Esophagus muscularis mucosa (tissue), 4 donors: ENCODE results near the gene IGFN1. TPM values are rescaled to one million over a fixed set of nuclear protein-coding genes. Genes with fewer than 3 reads are reported as not detected.

ENCODE experiments used
- DNase-seq: peaks from one replicate; pipeline ENCODE4 v3.0.0-alpha.2; 2017; ENCODE audit errors: extremely low spot score
- H3K27ac ChIP-seq, 4 donors: fragments of 200-600 bp; sonication (generic); replicated peaks in 1 of 4; 1 replicate in 3 of 4; 2 replicates in 1 of 4; pipeline ENCODE4 v1.5.1; 2016 to 2019; ENCODE audit warnings: mild to moderate bottlenecking in 1 of 4
- H3K27me3 ChIP-seq, 4 donors: fragments of 200-600 bp; sonication (generic); one replicate each; pipeline versions ENCODE4 v1.5.1 to v1.6.0; 2016 to 2019
- H3K36me3 ChIP-seq, 4 donors: fragments of 200-600 bp; sonication (generic); one replicate each; pipeline ENCODE4 v1.5.1; 2016 to 2019
- H3K4me1 ChIP-seq, 4 donors: fragments of 200-600 bp; sonication (generic); one replicate each; pipeline ENCODE4 v1.5.1; 2016 to 2019
- H3K4me3 ChIP-seq, 4 donors: fragments of 200-600 bp; sonication (generic); 1 replicate in 2 of 4; 2 replicates in 2 of 4; pipeline ENCODE4 v1.5.1; 2016 to 2019; ENCODE audit warnings: mild to moderate bottlenecking in 4 of 4, moderate library complexity in 1 of 4
- H3K9me3 ChIP-seq, 4 donors: fragments of 200-600 bp; sonication (generic); 1 replicate in 3 of 4; 2 replicates in 1 of 4; pipeline ENCODE4 v1.5.1; 2016 to 2019
- EP300 ChIP-seq: sonication (generic); formaldehyde crosslinking; IDR thresholded peaks from one replicate; pipeline ENCODE4 v1.6.1; 2017; ENCODE audit warnings: antibody characterized with exemption
- POLR2A ChIP-seq: fragments of 450-650 bp; IDR thresholded peaks from one replicate; pipeline ENCODE4 v1.6.1; 2017; ENCODE audit warnings: antibody characterized with exemption, moderate library complexity, mild to moderate bottlenecking, low read depth
- POLR2AphosphoS5 ChIP-seq, 2 donors: sonication (generic); formaldehyde crosslinking; IDR thresholded peaks; one replicate each; pipeline ENCODE4 v1.6.1; 2017; ENCODE audit warnings: antibody characterized with exemption in 2 of 2
- WGBS: methylation state at CpG from one replicate; pipeline ENCODE4 v1.1.5; 2018; 5-methylcytosine and 5-hydroxymethylcytosine counted together
- intact Hi-C: fragments of 100-400 bp; cut with DNase I; formaldehyde crosslinking; loops from one replicate; pipeline ENCODE4 v1.15.1; 2023
- total RNA-seq, 4 donors: library from RNA; depleted of rRNA; stranded (reverse); fragments of >200 nt; gene quantifications; one replicate each; pipeline versions ENCODE4 v1.1.0 to v1.2.1, GENCODE V29; 2016
- TF ChIP-seq, protein P1 (sequence below), 3 experiments: fragments of 200-600 bp in 2 of 3; fragments of 450-650 bp in 1 of 3; sonication (generic) in 2 of 3; IDR thresholded peaks; one replicate each; pipeline ENCODE4 v1.5.1; 2017 to 2019; ENCODE audit warnings: antibody characterized with exemption in 3 of 3, mild to moderate bottlenecking in 2 of 3, moderate library complexity in 1 of 3

IGFN1 gene
- total RNA-seq, 4 donors from 2014 or later, result not detected

DNA sequence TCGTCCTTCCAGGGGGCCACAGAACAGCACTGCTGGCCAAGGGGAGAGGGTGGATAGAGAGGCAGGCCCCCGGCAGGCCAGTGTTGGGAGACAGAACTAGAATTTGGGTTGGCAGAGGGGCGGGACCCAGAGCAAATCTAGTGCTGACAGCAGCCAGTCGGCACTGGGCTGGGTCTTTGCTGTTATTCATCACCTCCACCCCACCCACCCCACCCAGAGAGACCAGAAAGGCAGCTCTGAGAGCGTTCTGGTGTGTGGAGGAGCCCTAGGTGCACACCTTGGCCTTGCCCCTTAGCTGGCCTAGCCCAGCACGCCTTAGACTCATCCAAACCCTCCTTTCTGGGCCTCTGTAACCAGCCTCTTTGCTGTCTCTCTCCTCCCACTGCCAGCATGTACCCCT, 86.3 kb downstream of the IGFN1 start:
- TF ChIP-seq POLR2AphosphoS5 (IDR thresholded peaks at IDR 0.05), result no peak
- TF ChIP-seq, protein P1, sequence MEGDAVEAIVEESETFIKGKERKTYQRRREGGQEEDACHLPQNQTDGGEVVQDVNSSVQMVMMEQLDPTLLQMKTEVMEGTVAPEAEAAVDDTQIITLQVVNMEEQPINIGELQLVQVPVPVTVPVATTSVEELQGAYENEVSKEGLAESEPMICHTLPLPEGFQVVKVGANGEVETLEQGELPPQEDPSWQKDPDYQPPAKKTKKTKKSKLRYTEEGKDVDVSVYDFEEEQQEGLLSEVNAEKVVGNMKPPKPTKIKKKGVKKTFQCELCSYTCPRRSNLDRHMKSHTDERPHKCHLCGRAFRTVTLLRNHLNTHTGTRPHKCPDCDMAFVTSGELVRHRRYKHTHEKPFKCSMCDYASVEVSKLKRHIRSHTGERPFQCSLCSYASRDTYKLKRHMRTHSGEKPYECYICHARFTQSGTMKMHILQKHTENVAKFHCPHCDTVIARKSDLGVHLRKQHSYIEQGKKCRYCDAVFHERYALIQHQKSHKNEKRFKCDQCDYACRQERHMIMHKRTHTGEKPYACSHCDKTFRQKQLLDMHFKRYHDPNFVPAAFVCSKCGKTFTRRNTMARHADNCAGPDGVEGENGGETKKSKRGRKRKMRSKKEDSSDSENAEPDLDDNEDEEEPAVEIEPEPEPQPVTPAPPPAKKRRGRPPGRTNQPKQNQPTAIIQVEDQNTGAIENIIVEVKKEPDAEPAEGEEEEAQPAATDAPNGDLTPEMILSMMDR (IDR thresholded peaks at IDR 0.05), result no peak
- TF ChIP-seq EP300, result no peak
- TF ChIP-seq POLR2A, result no peak
- no peak for DNase-seq
- peaks cover 0 to 4% (median 0%) of the 10 kb centered on the region in 4 donors for H3K4me1 ChIP-seq
- 98% methylated on average over 5 of the region's 6 CpGs for whole genome bisulfite sequencing
- no peak overlapping the region for H3K4me3 ChIP-seq
- H3K27ac ChIP-seq, result no peak overlapping the region
- no peaks in the 10 kb centered on the region for H3K36me3 ChIP-seq
- no peaks in the 10 kb centered on the region for H3K9me3 ChIP-seq
- peaks cover 0 to 48% (median 0%) of the 10 kb centered on the region in 4 donors for H3K27me3 ChIP-seq
- intact Hi-C loops, result no loop called here

DNA sequence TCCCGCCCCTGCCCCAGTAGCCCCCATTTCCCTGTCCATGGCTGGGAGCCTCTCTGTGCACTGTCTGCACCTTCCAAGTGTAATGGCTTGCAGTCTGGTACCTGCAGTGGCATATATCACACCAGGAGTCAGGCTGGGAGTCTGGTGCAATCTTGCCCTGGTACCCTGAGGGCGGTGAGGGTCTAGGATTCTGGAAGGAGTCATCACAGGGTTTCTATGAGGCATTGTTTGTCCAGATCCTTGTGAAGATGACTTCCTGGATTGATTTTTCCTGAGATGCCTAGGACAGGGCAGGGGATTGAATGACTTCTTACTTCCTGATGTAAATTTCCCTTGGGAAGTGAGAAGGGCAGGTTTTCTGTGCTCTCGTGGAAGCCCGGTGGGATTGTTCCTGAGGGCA, 86.8 kb downstream of the IGFN1 start:
- DNase-seq, result no peak
- H3K4me3 ChIP-seq, result no peak overlapping the region
- H3K27ac ChIP-seq, result no peak overlapping the region
- peaks cover 0 to 53% (median under 1%) of the 10 kb centered on the region in 4 donors for H3K27me3 ChIP-seq
- WGBS, result 88% methylated on average over 4 of the region's 4 CpGs
- TF ChIP-seq EP300, result no peak
- no peak for TF ChIP-seq POLR2A
- no peak for TF ChIP-seq POLR2AphosphoS5 (IDR thresholded peaks at IDR 0.05)
- TF ChIP-seq, protein P1 (IDR thresholded peaks at IDR 0.05), result no peak
- H3K9me3 ChIP-seq, result no peaks in the 10 kb centered on the region
- peaks cover 0 to 4% (median 0%) of the 10 kb centered on the region in 4 donors for H3K4me1 ChIP-seq
- intact Hi-C loops, result no loop called here
- H3K36me3 ChIP-seq, result no peaks in the 10 kb centered on the region

Other genes starting within 250 kb of the IGFN1 start
- 1 to 10 TPM; 1.6 to 2.5 (median 1.9) TPM for gene KIF21B, start 167.1 kb upstream of the IGFN1 start, total RNA-seq
- not detected for gene CACNA1S, start 78.4 kb upstream of the IGFN1 start, total RNA-seq
- gene ASCL5, start 63.6 kb upstream of the IGFN1 start, total RNA-seq, result not detected
- gene TMEM9, start 36.4 kb upstream of the IGFN1 start, total RNA-seq, result 10 to 100 TPM; 40.1 to 56.1 (median 49.5) TPM
- 1 to 10 TPM in 2 of 4 donors, under 1 TPM in 2; 0.50 to 1.9 (median 1.3) TPM for gene PKP1, start 92.7 kb downstream of the IGFN1 start, total RNA-seq
- gene TNNT2, start 186.9 kb downstream of the IGFN1 start, total RNA-seq, result 1 to 10 TPM in 1 of 4 donors, under 1 TPM in 1, not detected in 2; 0.83 to 2.0 TPM
- gene LAD1, start 208.5 kb downstream of the IGFN1 start, total RNA-seq, result under 1 TPM in 1 of 4 donors, not detected in 3; 0.17 TPM
- under 1 TPM in 1 of 4 donors, not detected in 3; 0.06 TPM for gene TNNI1, start 230.9 kb downstream of the IGFN1 start, total RNA-seq